ENCODE data around the gene CD28.
A peak's percentile ranks its signal among the peaks of the same experiment; 100 is the strongest.
"Not testable (repeated sequence)": the region's sequence is repeated elsewhere in the genome, so short reads cannot be mapped to it uniquely, and the experiment has no call there.

The CD28 gene

GRCh38 chr2:203783496-203784203 is 77.2 kb downstream of the CD28 start:
- Histone ChIP-seq H3K4me3 (ENCODE audit: control insufficient read depth in 1 of 7, extremely low read depth in 1 of 7, insufficient read depth in 4 of 7, low read depth in 2 of 7, low read length in 6 of 7) (no peak overlapping the region), H3K27ac (ENCODE audit: insufficient read depth in 1 of 2, low read depth in 1 of 2, low read length in 2 of 2, poor library complexity in 1 of 2, severe bottlenecking in 2 of 2) (no peak overlapping the region), H3K4me1 (ENCODE audit: control extremely low read depth in 1 of 4, control insufficient read depth in 4 of 4, insufficient read depth in 4 of 4, low read length in 3 of 4) (peaks cover 0 to 19% (median 5%) of the 10 kb centered on the region in 4 experiments), H3K9me3 (ENCODE audit: control extremely low read depth in 1 of 5, control insufficient read depth in 4 of 5, insufficient read depth in 2 of 5, low read depth in 1 of 5, low read length in 4 of 5) (no peaks in the 10 kb centered on the region), H3K36me3 (ENCODE audit: control insufficient read depth in 4 of 4, insufficient read depth in 4 of 4, low read length in 3 of 4) (no peaks in the 10 kb centered on the region), H3K27me3 (replicated peaks in 2 of 5; ENCODE audit: control insufficient read depth in 4 of 5, insufficient read depth in 5 of 5, low read length in 4 of 5) (no peaks in the 10 kb centered on the region)
- POLR2A ChIA-PET: no interaction called here
- 88% methylated on average over 1 of the region's 4 CpGs for WGBS (ENCODE audit: insufficient coverage)
- no peak for DNase-seq
- CTCF ChIA-PET: interaction anchor here (0.6 to 1.4 kb wide), 6 partner anchors 9 to 297 kb away, joined by 3 read pairs; no protein-coding TSS in a partner anchor

GRCh38 chr2:203784710-203785270 is 78.4 kb downstream of the CD28 start:
- WGBS (ENCODE audit: insufficient coverage): 45% methylated on average over 7 of the region's 10 CpGs
- H3K27ac ChIP-seq (ENCODE audit: insufficient read depth in 1 of 2, low read depth in 1 of 2, low read length in 2 of 2, poor library complexity in 1 of 2, severe bottlenecking in 2 of 2); H3K9me3 ChIP-seq (ENCODE audit: control extremely low read depth in 1 of 5, control insufficient read depth in 4 of 5, insufficient read depth in 2 of 5, low read depth in 1 of 5, low read length in 4 of 5); H3K27me3 ChIP-seq (replicated peaks in 2 of 5; ENCODE audit: control insufficient read depth in 4 of 5, insufficient read depth in 5 of 5, low read length in 4 of 5); H3K36me3 ChIP-seq (ENCODE audit: control insufficient read depth in 4 of 4, insufficient read depth in 4 of 4, low read length in 3 of 4); DNase-seq: not testable (repeated sequence)
- POLR2A ChIA-PET: interaction anchor here (0.6 kb wide), 1 partner anchor 32 kb away, joined by 3 read pairs; no protein-coding TSS in a partner anchor
- CTCF ChIA-PET: interaction anchor here (1.4 to 1.9 kb wide), 2 partner anchors 20 to 30 kb away, joined by 3 read pairs; no protein-coding TSS in a partner anchor
- H3K4me1 ChIP-seq (ENCODE audit: control extremely low read depth in 1 of 4, control insufficient read depth in 4 of 4, insufficient read depth in 4 of 4, low read length in 3 of 4): peaks cover 0 to 20% (median 5%) of the 10 kb centered on the region in 4 experiments
- H3K4me3 ChIP-seq (ENCODE audit: control insufficient read depth in 1 of 7, extremely low read depth in 1 of 7, insufficient read depth in 4 of 7, low read depth in 2 of 7, low read length in 6 of 7): peak overlapping the region in 1 of 7 experiments; percentile 23

- peaks cover 0 to 20% (median 5%) of the 10 kb centered on the region in 4 experiments for H3K4me1 ChIP-seq (ENCODE audit: control extremely low read depth in 1 of 4, control insufficient read depth in 4 of 4, insufficient read depth in 4 of 4, low read length in 3 of 4)
- not testable (repeated sequence) for H3K4me3 ChIP-seq (ENCODE audit: control insufficient read depth in 1 of 7, extremely low read depth in 1 of 7, insufficient read depth in 4 of 7, low read depth in 2 of 7, low read length in 6 of 7); H3K9me3 ChIP-seq (ENCODE audit: control extremely low read depth in 1 of 5, control insufficient read depth in 4 of 5, insufficient read depth in 2 of 5, low read depth in 1 of 5, low read length in 4 of 5); DNase-seq; H3K36me3 ChIP-seq (ENCODE audit: control insufficient read depth in 4 of 4, insufficient read depth in 4 of 4, low read length in 3 of 4); H3K27ac ChIP-seq (ENCODE audit: insufficient read depth in 1 of 2, low read depth in 1 of 2, low read length in 2 of 2, poor library complexity in 1 of 2, severe bottlenecking in 2 of 2); H3K27me3 ChIP-seq (replicated peaks in 2 of 5; ENCODE audit: control insufficient read depth in 4 of 5, insufficient read depth in 5 of 5, low read length in 4 of 5)
- POLR2A ChIA-PET: interaction anchor here (0.6 kb wide), 1 partner anchor 33 kb away, joined by 3 read pairs; no protein-coding TSS in a partner anchor
- WGBS (ENCODE audit: insufficient coverage): 98% methylated on average over 12 of the region's 43 CpGs
- CTCF ChIA-PET: interaction anchor here (1.9 kb wide), 1 partner anchor 30 kb away, joined by 3 read pairs; no protein-coding TSS in a partner anchor
These were observed 79.1 kb downstream of the CD28 start for GRCh38 chr2:203785391-203786110.

- POLR2A ChIA-PET: no interaction called here
- no peaks in the 10 kb centered on the region for H3K36me3 ChIP-seq (ENCODE audit: control insufficient read depth in 4 of 4, insufficient read depth in 4 of 4, low read length in 3 of 4)
- peak in 1 of 3 donors; percentile 27 for DNase-seq
- no peak overlapping the region for H3K27ac ChIP-seq (ENCODE audit: insufficient read depth in 1 of 2, low read depth in 1 of 2, low read length in 2 of 2, poor library complexity in 1 of 2, severe bottlenecking in 2 of 2)
- CTCF ChIA-PET: interaction anchor here (1.9 kb wide), 1 partner anchor 28 kb away, joined by 3 read pairs; no protein-coding TSS in a partner anchor
- no peaks in the 10 kb centered on the region for H3K27me3 ChIP-seq (replicated peaks in 2 of 5; ENCODE audit: control insufficient read depth in 4 of 5, insufficient read depth in 5 of 5, low read length in 4 of 5)
- 100% methylated on average over 3 of the region's 6 CpGs for WGBS (ENCODE audit: insufficient coverage)
- H3K4me3 ChIP-seq (ENCODE audit: control insufficient read depth in 1 of 7, extremely low read depth in 1 of 7, insufficient read depth in 4 of 7, low read depth in 2 of 7, low read length in 6 of 7): no peak overlapping the region
- H3K4me1 ChIP-seq (ENCODE audit: control extremely low read depth in 1 of 4, control insufficient read depth in 4 of 4, insufficient read depth in 4 of 4, low read length in 3 of 4): peaks cover 0 to 20% (median 5%) of the 10 kb centered on the region in 4 experiments
- no peaks in the 10 kb centered on the region for H3K9me3 ChIP-seq (ENCODE audit: control extremely low read depth in 1 of 5, control insufficient read depth in 4 of 5, insufficient read depth in 2 of 5, low read depth in 1 of 5, low read length in 4 of 5)
These were observed 80.3 kb downstream of the CD28 start for GRCh38 chr2:203786549-203787351.

GRCh38 chr2:203787979-203788378 is 81.5 kb downstream of the CD28 start:
- 100% methylated on average over 1 of the region's 2 CpGs for WGBS (ENCODE audit: insufficient coverage)
- DNase-seq: no peak

More at GRCh38 chr2:203787979-203788378, 81.5 kb downstream of the CD28 start:
- ChIA-PET POLR2A (no interaction called here), CTCF (no interaction called here)
- H3K36me3 ChIP-seq (ENCODE audit: control insufficient read depth in 4 of 4, insufficient read depth in 4 of 4, low read length in 3 of 4): no peaks in the 10 kb centered on the region
- H3K4me1 ChIP-seq (ENCODE audit: control extremely low read depth in 1 of 4, control insufficient read depth in 4 of 4, insufficient read depth in 4 of 4, low read length in 3 of 4): peaks cover 0 to 13% (median 2%) of the 10 kb centered on the region in 4 experiments
- no peaks in the 10 kb centered on the region for H3K9me3 ChIP-seq (ENCODE audit: control extremely low read depth in 1 of 5, control insufficient read depth in 4 of 5, insufficient read depth in 2 of 5, low read depth in 1 of 5, low read length in 4 of 5)
- H3K4me3 ChIP-seq (ENCODE audit: control insufficient read depth in 1 of 7, extremely low read depth in 1 of 7, insufficient read depth in 4 of 7, low read depth in 2 of 7, low read length in 6 of 7): no peak overlapping the region
- no peaks in the 10 kb centered on the region for H3K27me3 ChIP-seq (replicated peaks in 2 of 5; ENCODE audit: control insufficient read depth in 4 of 5, insufficient read depth in 5 of 5, low read length in 4 of 5)
- no peak overlapping the region for H3K27ac ChIP-seq (ENCODE audit: insufficient read depth in 1 of 2, low read depth in 1 of 2, low read length in 2 of 2, poor library complexity in 1 of 2, severe bottlenecking in 2 of 2)
